ENCODE measurements around the gene MEIOSIN.
"Not testable (repeated sequence)": the region's sequence is repeated elsewhere in the genome, so short reads cannot be mapped to it uniquely, and the experiment has no call there.

MEIOSIN gene, protein sequence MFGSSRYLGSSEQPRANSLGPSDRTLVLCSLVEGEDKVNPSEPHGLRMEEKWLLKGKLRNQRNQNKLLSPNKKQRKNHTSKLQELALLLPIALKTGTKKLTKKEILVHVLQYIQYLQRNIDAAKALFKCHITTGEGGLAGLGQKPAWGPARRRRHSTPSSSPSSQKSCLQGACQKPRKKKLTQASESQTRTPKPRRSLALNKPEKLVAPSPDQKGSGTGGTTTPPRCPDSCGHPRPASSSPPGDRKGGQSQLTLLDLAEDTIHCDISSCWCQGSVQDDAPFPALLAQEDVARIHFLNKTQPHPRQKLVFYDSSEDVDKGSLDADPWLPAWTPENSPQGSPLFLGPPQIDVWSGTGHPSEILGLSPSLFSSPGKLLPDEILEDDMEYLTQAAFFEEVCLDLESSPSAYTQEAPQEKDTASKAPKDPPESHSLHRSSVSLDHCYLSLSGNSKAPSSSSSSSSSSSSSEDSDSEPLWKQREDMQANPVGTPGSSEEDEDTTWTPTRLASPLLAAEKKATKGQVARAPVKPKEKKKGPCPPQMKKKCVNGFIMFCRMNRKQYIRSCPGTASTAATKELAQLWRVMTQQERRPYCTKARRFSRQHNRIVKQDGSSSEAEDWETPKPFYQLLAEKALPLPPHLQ

DNA sequence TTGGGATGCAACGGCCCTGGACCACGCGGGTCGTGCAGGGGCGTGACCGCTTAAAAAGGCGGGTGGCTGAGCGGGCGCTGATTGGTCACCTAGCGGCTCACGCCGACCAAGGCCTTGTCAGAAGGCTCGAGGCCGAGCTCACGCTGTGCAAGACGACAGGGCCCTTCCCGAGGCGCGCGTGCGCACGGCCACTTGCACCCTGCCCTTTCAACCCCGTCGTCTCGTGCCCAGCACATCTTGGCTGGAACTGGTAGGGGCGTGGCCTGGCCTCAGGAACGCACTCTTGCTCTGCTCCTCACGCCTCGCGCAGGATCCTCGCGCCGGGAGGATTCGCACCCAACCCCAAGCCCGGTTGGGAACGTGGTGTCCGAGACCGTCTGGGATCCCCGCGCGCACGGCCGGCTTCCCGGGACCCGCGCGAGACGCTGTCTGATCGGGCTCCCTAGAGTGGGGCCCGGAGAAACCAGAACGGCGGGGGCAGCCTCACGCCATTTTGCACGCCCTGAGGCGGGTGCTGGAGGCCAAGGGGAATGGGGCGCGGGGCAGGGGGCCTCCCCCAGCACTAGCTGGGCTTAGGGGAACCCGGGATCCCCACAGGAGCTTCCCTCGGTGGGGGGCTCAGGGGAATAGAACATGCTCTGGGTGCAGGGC lies at the start of gene MEIOSIN:
Gene MEIOSIN, plus strand, starts transcription at position 280 of the 651 bp plus-strand sequence. CDS start 1,938 bp downstream, outside the sequence.
- no peak for DNase-seq

DNA sequence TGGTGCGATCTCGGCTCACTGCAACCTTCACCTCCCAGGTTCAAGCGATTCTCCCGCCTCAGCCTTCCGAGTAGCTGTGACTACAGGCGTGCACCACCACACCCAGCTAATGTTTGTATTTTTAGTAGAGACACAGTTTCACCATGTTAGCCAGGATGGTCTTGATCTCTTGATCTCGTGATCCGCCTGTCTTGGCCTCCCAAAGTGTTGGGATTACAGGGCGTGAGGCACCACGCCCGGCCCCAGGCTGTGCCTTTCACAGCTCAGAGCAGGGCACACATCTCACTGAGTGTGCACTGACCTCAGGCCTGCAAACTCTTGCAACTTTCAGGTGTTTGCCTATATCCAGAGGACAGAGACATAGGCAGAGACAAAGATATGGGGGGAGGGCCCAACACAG lies 48.2 kb upstream of the MEIOSIN start:
- DNase-seq: not testable (repeated sequence)

DNA sequence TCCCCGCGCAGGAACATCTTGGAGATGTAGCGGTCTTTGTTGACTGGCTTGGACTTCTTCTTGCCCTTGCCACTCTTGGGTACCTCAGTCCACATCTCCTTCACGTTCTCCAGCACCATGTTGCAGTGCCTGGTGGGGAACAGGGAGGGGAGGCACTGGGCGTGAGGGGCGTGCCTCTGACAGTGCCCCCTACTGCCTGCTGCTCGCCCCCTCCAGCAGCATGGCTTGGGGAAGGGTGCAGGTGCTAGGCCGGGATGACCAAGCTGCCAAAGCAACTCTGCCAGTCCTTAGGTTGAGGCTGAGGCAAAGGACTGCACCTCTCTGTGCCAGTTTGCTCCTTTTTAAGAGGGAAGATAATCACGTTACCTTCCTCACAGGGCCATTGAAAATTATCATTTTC lies 45.6 kb upstream of the MEIOSIN start:
- DNase-seq: peak in 1 of 3 experiments; percentile 22

DNA sequence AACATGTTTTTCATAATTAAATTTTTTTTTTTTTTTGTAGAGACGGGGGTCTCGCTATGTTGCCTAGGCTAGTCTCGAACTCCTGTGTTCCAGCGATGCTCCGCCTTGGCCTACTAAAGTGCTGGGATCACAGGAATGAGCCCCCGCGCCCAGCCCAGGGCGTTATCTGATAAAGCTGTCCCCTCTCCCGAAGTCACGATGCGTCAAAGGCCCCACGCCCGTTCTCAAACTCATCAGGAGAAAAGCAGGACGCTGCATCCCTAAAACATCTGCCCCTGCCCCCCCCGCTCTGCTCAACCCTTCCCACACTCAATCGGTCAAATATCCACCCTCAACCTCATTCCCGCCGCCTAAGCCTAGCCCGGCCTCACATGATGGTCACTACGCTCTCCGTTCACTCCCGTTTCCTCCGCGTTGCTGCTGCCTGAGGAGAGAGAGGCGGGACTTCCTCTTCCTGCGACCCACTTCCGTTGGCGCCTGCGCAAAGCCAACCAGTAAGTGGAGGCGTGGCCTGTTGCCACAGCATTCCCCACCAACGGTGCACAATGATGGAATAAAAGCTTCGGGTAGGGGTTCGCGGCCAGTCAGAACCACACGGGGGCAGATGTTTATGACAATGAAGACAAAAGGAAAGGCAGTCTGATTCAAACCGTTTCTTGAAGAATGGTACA lies 41.6 kb upstream of the MEIOSIN start, which contains the start of gene SNRPD2:
Gene SNRPD2, minus strand, starts transcription at position 438 of the 671 bp plus-strand sequence. Its CDS starts 65 bp downstream, at position 373.
- peak; percentile 97 to 99 (median 97) for DNase-seq

DNA sequence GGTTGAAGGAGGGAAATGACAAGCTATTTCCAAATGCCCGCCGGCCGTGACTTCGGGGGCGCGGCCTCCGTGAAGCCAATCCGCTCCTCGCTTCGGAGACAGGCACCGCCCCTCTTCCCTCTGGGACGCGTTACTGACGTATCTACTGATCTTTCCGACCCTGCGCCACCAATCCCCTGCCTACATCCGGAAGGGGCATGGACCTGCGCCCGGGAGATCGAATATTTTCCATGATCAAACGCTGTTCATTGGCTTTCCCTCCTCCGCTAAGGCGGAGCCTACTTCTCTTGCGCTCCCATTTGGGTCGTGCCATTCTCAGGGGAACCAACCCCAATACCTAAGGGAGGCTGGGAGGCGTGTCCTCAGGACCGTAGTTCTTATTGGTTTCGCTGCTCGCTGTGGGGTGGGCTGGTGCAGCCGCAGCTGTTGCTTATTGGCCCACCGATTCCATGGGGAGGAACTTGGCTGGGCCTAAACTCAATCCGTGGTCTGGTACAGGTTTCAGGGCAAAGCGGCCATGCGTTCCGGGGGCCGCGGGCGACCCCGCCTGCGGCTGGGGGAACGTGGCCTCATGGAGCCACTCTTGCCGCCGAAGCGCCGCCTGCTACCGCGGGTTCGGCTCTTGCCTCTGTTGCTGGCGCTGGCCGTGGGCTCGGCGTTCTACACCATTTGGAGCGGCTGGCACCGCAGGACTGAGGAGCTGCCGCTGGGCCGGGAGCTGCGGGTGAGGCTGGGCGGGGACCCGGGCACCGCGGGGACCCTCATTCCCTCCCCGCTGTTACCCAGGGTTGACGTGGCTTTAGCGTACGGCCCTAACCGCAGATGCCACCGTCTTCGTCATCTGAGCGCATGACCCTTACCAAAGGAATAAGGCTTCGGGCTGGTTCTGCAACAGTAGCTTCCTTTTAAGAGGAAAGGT lies 40.8 kb upstream of the MEIOSIN start, which contains the start of gene QPCTL:
Gene QPCTL, plus strand, starts transcription at position 480 of the 919 bp plus-strand sequence. Its CDS starts 38 bp downstream, at position 518.
- DNase-seq: peak; percentile 98 to 100 (median 100)

DNA sequence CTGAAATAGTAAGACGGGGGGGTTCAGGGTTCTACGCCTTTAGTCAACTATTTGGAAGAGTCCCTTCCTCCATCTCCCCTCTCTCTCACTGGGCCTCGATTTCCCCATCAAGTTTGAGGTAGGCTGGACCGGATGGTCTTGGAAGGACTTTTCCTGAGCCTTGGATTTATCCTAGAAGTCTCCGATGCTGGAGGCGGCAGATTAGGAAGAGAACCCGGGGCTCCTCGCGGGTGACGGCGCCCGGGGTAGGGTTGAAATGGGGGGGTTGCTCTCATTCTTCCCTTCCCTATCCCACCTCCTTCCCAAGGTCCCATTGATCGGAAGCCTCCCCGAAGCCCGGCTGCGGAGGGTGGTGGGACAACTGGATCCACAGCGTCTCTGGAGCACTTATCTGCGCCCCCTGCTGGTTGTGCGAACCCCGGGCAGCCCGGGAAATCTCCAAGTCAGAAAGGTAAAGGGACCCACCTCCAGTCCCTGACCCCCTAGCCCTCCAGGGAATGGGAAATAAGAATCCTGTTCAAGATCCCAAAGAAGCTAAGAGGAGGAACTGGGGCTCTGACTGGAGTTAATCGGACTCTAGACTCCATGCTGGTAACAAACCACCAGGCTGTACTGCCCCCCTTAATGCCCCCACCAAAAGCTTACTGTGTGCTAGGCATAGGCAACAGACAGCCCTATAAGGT lies 40.0 kb upstream of the MEIOSIN start:
- peak; percentile 64 to 74 (median 67) for DNase-seq

DNA sequence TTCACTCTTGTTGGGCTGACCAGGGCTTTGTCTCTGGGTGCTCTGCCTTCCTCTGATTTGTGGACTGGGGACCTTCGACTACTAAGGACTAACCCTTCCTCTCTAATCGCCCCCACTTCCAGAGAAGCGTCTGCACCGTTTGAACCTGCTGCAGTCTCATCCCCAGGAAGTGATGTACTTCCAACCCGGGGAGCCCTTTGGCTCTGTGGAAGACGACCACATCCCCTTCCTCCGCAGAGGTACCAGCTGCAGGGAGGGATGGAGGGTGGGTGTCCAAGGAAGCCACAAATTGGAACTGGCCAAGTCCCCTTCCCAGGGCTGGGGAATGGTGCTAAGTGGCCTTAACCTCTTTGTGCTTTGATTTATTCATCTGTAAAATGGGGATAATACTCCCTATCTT lies 31.6 kb upstream of the MEIOSIN start:
- DNase-seq: no peak

DNA sequence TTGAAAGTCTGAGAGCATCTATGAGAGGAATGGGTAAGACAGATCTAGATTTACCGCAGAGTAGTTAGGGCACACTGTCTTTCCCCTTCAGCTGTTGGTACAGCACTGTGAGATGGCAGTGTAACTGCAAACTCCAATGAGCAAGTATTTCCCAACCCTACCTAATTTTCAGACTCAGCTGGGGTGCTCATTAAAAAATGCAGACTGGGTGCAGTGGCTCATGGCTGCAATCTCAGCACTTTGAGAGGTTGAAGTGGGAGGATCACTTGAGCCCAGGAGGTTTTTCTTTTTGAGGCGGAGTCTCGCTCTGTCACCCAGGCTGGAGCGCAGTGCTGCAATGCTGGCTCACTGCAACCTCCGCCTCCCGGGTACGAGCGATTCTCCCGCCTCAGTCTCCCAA lies 28.1 kb upstream of the MEIOSIN start:
- no peak for DNase-seq

DNA sequence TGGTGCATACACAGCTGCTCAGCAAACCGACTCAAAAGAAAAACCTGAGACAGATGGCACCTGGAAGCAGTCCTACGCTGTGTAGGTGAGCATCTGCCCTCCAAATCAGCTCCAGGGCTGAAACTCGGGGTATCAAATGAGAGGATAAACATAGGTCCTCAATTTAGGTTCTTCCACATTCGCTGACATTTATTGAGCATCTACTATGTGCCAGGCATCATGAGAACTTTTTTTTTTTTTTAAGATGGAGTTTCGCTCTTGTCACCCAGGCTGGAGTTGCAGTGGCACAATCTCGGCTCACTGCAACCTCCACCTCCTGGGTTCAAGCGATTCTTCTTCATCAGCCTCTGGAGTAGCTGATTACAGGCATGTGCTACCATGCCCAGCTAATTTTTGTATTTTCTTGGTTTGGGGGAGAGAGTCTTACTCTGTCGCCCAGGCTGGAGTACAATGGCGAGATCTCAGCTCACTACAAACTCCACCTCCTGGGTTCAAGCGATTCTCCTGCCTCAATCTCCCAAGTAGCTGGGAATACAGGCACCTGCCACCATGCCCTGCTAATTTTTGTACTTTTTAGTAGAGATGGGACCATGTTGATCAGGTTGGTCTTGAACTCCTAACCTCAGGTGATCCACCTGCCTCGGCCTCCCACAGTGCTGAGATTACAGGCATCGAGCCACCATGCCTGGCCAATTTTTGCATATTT lies 27.4 kb upstream of the MEIOSIN start:
- DNase-seq: no peak

DNA sequence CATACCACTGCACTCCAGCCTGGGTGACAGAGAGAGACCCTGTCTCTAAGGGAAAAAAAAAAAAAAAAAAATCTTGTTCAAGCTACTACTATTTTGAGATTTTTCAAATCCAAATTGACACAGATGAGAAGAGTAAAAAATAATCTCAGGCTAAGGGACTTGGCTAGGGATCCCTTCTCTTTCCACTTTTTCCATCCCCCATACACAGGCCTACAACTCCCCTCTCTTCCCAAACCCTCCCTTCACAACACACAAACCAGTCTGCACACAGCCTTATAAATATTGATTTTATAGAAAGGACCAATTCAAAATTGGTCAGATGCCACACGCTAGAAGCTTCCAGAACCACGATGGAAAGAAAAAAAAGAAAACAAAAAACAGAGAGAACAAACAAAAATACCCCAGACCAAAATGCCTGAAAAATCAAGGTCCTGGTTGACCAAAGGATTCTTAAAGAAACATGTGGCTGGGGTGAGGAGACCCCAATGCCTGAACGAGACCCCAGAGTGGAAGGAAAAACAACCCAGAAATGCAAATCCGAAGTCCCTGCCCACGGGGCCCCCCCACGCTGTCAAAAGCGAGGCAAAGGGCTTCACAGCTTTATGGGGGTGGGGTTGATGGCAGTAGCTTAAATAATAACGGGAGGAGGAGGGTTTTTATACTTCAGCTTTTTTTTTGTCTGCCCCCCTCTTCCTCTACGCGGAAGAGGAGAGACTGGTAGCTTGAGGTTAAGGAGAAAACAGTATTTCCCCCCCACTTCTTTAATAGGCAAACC lies 22.7 kb upstream of the MEIOSIN start:
- DNase-seq: no peak

DNA sequence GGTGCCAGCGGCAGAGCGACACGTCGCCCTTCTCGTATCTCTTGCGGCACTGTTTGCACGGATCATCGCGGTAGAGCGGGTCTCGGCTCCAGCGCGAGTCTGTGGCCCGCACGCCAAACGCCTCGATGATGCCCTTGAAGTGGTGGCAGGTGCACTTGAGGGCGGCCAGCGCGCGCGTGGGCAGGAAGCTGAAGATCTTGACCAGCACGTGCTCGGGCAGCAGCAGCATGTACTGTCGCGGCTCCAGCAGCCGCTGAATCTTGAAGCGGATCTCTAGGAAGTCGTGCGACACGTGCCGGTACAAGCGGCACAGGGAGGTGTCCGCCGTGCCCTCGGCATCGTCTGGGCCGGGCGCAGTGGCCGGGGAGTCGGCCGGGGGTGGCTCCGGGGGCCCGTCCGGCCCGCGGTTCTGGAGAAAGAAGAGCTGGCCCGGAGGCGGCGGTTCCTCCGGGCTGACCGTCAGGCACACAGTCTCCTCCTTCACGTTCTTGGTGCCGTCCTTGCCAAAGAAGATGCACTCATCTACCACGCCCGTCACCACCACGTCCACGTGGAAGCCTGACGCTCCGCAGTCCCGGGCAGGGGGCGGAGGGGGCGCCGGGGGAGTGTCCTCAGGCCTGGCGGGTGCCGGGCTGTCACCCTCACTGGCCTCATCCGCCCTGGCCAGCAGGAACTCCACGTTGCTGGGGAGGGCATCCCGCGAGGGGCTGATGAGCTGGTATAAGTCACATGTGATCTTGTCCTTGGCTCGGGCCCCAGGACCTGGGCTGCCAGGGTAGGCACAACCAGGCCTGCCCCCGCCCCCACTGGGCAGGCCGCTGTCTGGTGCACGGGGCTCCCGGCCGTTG lies 21.2 kb upstream of the MEIOSIN start:
- no peak for DNase-seq

DNA sequence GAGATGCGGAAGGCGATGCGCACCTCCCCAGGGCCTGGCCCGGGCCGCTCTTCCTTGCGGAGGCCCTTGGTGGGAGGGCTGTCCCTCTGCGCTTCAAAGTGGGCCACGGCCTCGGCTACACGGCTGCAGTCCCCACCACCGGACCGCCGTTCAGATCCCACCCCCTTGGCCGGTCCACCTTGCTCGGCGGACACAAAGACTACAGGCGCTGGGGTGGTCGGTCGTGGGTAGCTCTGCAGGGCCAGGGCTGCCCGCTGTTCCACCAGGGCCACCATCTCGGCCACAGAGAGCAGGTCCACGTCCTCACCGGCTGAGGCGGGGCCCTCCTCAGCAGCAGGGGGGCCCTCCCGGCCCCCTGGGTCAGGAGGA lies 20.6 kb upstream of the MEIOSIN start:
- no peak for DNase-seq

DNA sequence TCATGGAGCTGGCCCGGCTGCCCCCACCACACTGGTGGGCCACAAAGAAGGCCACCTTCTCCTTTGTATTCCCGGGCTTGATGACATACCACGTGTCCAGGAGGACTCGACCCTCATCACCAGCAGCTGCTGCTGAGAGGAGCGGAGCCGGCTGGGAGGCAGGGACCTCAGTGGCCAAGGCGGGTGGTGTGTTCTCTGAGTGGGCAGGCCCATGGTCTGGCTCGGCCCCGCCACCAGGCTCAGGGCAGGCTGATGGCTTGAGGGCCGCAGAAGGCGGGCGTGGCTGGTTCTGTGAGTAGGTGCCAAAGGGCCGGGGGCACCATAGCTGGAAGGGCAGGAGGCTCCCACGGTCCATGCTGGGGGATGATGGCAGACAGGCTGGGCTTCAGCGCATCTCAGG lies 20.1 kb upstream of the MEIOSIN start:
- DNase-seq: no peak

DNA sequence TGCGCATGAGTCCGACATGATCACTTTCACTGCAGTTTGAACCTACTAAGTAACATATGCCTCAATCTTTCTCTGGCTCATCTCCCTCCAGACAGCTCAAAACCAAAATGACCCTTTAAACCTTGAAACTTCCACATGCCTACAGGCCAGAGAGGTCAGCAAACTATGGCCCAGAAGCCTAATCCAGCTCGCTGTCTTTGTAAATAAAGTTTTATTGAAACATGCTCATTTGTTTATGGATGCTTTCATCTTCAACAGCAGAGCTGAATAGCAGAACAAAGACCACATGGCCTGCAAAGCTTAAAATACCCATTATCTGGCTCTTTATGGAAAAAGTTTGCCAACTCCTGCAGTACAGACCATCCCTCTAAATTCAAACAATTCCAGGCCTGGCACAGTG lies 18.1 kb upstream of the MEIOSIN start:
- no peak for DNase-seq

DNA sequence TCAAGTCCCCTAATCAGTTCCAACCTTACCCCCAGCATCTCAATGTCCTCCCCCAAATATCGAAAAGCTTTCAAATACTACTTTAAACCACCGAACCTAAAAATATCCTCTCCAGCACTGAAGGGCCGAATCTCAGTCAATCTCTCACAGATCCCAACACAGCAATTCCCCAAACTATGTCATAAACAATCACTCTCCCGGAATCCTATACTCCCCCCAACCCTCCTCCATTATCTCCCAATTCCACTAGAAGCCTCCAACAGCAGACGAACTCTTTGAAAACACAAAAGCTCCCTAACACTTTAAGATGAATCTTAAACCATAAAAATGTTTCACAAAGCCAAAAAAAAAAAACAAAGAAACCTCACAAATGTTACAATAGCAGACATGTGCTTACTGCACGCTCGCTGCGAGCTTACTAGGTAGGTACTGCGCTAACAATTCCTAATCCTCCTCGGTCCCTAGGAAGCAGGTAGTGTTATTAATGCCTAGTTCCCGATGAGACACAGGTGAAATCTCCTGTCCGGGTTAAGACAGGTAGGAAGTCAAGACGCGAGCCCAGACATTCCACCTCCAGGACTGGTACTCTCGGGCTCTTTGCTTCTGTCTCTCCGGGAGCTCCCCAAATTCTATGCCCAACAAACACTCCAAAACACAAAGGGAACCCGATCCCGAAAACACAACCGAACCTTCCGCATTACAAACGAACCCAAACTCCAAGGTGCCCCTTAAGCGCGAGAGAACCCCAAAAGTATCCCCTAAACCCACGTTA lies 16.7 kb upstream of the MEIOSIN start:
- peak; percentile 26 to 71 (median 46) for DNase-seq

DNA sequence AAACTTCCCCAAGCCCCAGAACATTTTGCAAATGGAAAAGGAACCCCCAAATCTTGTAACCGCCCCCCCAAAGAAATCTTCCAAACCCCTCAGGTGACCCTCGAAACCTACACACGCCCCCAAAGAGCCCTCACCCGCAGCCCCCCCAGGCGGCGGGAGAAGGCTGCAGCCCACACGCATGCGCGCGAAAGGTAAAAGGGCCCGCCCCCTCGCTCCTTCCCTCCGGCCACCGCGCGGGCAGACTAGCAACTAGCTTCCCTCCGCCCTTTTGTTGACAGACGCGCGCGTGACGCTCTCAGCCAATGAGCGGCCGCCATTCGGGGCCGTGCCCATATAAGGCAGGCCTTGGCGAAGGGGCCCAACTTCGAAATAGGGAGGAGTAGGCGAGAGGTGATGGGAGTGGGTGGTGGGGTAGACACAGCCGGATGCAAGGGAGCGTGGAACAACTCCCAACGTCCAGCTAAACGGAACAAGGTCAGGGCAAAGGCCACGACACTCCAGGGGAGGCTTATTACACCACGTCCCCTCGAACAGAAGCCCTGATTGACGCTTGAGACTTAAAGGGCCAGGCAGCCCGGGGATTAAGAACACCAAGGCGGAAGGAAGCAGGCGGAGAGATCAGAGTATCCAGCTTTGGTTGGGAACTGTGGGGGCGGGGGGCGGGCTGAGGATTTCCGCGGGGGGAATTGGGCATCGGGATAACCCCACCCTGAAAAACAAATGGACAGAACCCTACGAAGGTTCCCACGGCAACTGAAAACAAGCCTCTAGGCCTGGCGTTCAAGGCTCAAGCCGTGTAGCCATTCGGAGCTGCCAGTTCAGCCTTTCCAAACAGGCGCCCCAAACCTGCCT lies 15.9 kb upstream of the MEIOSIN start:
- peak; percentile 98 to 99 (median 99) for DNase-seq

Data from NCI-H1417 (cell line).